ENCODE results near the gene GAPDH.
A peak's percentile ranks its signal among the peaks of the same experiment; 100 is the strongest.

Gene GAPDH

GRCh38 chr12:6546016-6546415 is 11.7 kb downstream of the GAPDH start (continued):
- TF ChIP-seq ZNF132 (tag by site-specific recombination; IDR thresholded peaks at IDR 0.05; ENCODE audit: borderline replicate concordance) = no peak

GRCh38 chr12:6547566-6547965 is 13.2 kb downstream of the GAPDH start:
- Histone ChIP-seq H3K9me3 (ENCODE audit: control insufficient read depth, insufficient read depth, low read depth, low read length) (no peaks in the 10 kb centered on the region), H3K4me1 (ENCODE audit: control insufficient read depth, insufficient read depth, low read length) (peaks cover 2% of the 10 kb centered on the region; the same call in 1 of the 2 replicates), H3K27ac (ENCODE audit: extremely low read depth, low read depth, low read length) (no peak overlapping the region), H3K36me3 (ENCODE audit: control insufficient read depth in 2 of 2, insufficient read depth in 1 of 2, low read length in 2 of 2) (peaks cover 32 to 87% of the 10 kb centered on the region in 2 experiments), H3K4me3 (ENCODE audit: low read depth, low read length) (no peak overlapping the region)
- ChIA-PET POLR2A (interaction anchor here (1.9 kb wide), 1 partner anchor 14 kb away, joined by 7 read pairs; no protein-coding TSS in a partner anchor), CTCF (interaction anchor here (4.3 kb wide), 1 partner anchor 10 kb away, joined by 16 read pairs; no protein-coding TSS in a partner anchor)
- TF ChIP-seq PRDM1 (tag by site-specific recombination; IDR thresholded peaks at IDR 0.05) (peak; percentile 87), ZNF366 (tag by site-specific recombination; conservative IDR thresholded peaks at IDR 0.05) (peak; percentile 85), ZFP37 (tag by site-specific recombination; IDR thresholded peaks at IDR 0.05) (no peak)

GRCh38 chr12:6547987-6548386 is 13.7 kb downstream of the GAPDH start:
- TF ChIP-seq ZNF776 (tag by site-specific recombination; IDR thresholded peaks at IDR 0.05; ENCODE audit: borderline replicate concordance) (no peak), ZNF133 (tag by site-specific recombination; IDR thresholded peaks at IDR 0.05) (no peak), ZNF398 (tag by site-specific recombination; IDR thresholded peaks at IDR 0.05) (no peak), PATZ1 (tag by site-specific recombination; IDR thresholded peaks at IDR 0.05) (no peak), GFI1B (tag by site-specific recombination; IDR thresholded peaks at IDR 0.05) (no peak), ZBTB48 (tag by site-specific recombination; IDR thresholded peaks at IDR 0.05) (no peak), ZNF404 (tag by site-specific recombination; IDR thresholded peaks at IDR 0.05) (no peak), ZNF677 (tag by site-specific recombination; IDR thresholded peaks at IDR 0.05) (no peak), KLF7 (tag by site-specific recombination; IDR thresholded peaks at IDR 0.05; ENCODE audit: borderline replicate concordance) (no peak), OVOL3 (tag by site-specific recombination; IDR thresholded peaks at IDR 0.05) (no peak), ZSCAN18 (tag by site-specific recombination; IDR thresholded peaks at IDR 0.05) (no peak), OSR2 (tag by site-specific recombination; IDR thresholded peaks at IDR 0.05) (no peak), ZNF292 (tag by site-specific recombination; IDR thresholded peaks at IDR 0.05; ENCODE audit: borderline replicate concordance, low read depth) (no peak), ZNF792 (tag by site-specific recombination; IDR thresholded peaks at IDR 0.05) (no peak), ZNF621 (tag by site-specific recombination; IDR thresholded peaks at IDR 0.05) (no peak), KLF1 (tag by site-specific recombination; IDR thresholded peaks at IDR 0.05) (no peak), KLF17 (tag by site-specific recombination; IDR thresholded peaks at IDR 0.05) (no peak), MEIS1 (CRISPR knock-in tag; IDR thresholded peaks at IDR 0.05; ENCODE audit: borderline replicate concordance) (no peak)
- Histone ChIP-seq H3K9me3 (ENCODE audit: control insufficient read depth, insufficient read depth, low read depth, low read length) (no peaks in the 10 kb centered on the region), H3K4me3 (ENCODE audit: low read depth, low read length) (no peak overlapping the region), H3K4me1 (ENCODE audit: control insufficient read depth, insufficient read depth, low read length) (peaks cover 7% of the 10 kb centered on the region), H3K36me3 (ENCODE audit: control insufficient read depth in 2 of 2, insufficient read depth in 1 of 2, low read length in 2 of 2) (peaks cover 32 to 83% of the 10 kb centered on the region in 2 experiments), H3K27ac (ENCODE audit: extremely low read depth, low read depth, low read length) (no peak overlapping the region)
- ChIA-PET CTCF (interaction anchor here (4.3 kb wide), 1 partner anchor 10 kb away, joined by 16 read pairs; no protein-coding TSS in a partner anchor), POLR2A (interaction anchor here (1.9 kb wide), 1 partner anchor 14 kb away, joined by 7 read pairs; no protein-coding TSS in a partner anchor)
